HCT116 (cell line): ENCODE measurements around the gene CETN1.

Source experiments
- ATF3 ChIP-seq: IDR thresholded peaks from 2 replicates; pipeline ENCODE4 v1.6.1; 2012
- CTCF ChIP-seq, 3 experiments: fragments of 200-600 bp in 1 of 3; sonication (generic) in 1 of 3; IDR thresholded peaks in 2 of 3; conservative IDR thresholded peaks in 1 of 3; 2 replicates each; pipeline ENCODE4 v1.5.1; 2012 to 2017; ENCODE audit warnings: low read depth in 2 of 3, low read length in 2 of 3, antibody characterized with exemption in 1 of 3, borderline replicate concordance in 1 of 3, control low read depth in 1 of 3, mild to moderate bottlenecking in 1 of 3, mixed read lengths in 1 of 3, mixed run types in 1 of 3, moderate library complexity in 1 of 3; ENCODE audit not compliant: insufficient read depth in 1 of 3
- EGR1 ChIP-seq: IDR thresholded peaks from 2 replicates; pipeline ENCODE4 v1.6.1; 2012; ENCODE audit warnings: low read depth
- EZH2 ChIP-seq: fragments of 200-600 bp; sonication (generic); IDR thresholded peaks from 2 replicates; pipeline ENCODE4 v1.6.1; 2017; ENCODE audit warnings: antibody characterized with exemption, mixed run types
- MAX ChIP-seq: IDR thresholded peaks from 2 replicates; pipeline ENCODE4 v1.6.1; 2012
- POLR2A ChIP-seq: IDR thresholded peaks from 2 replicates; pipeline ENCODE4 v1.7.0; 2011; ENCODE audit warnings: borderline replicate concordance; ENCODE audit not compliant: insufficient read depth, insufficient read length; ENCODE audit errors: extremely low read depth
- REST ChIP-seq: IDR thresholded peaks from 2 replicates; pipeline ENCODE4 v1.6.1; 2012; ENCODE audit warnings: low read depth
- SP1 ChIP-seq: IDR thresholded peaks from 2 replicates; pipeline ENCODE4 v1.6.1; 2012; ENCODE audit warnings: low read depth
- SRF ChIP-seq: IDR thresholded peaks from 2 replicates; pipeline ENCODE4 v1.6.1; 2012; ENCODE audit warnings: low read depth
- ZNF274 ChIP-seq: fragments of 200-500 bp; sonication (Bioruptor generic); IDR thresholded peaks from 2 replicates; pipeline ENCODE4 v1.6.1; 2014; ENCODE audit warnings: mild to moderate bottlenecking, low read depth, low read length, inconsistent platforms

GRCh38 chr18:533995-534601 lies 46.1 kb upstream of the CETN1 start:
- no peak for TF ChIP-seq CTCF (IDR thresholded peaks at IDR 0.05 in 2 of 3, conservative IDR thresholded peaks at IDR 0.05 in 1 of 3; ENCODE audit: borderline replicate concordance in 1 of 3, insufficient read depth in 1 of 3, low read depth in 2 of 3, low read length in 2 of 3)
- no peak for TF ChIP-seq SRF
- TF ChIP-seq ATF3 = no peak
- TF ChIP-seq POLR2A = no peak
- TF ChIP-seq REST = no peak
- no peak for TF ChIP-seq ZNF274
- TF ChIP-seq EZH2 = no peak
- no peak for TF ChIP-seq EGR1
- TF ChIP-seq SP1 = no peak
- no peak for TF ChIP-seq MAX
